ENCODE data around the gene CDC42.

The CDC42 gene

DNA sequence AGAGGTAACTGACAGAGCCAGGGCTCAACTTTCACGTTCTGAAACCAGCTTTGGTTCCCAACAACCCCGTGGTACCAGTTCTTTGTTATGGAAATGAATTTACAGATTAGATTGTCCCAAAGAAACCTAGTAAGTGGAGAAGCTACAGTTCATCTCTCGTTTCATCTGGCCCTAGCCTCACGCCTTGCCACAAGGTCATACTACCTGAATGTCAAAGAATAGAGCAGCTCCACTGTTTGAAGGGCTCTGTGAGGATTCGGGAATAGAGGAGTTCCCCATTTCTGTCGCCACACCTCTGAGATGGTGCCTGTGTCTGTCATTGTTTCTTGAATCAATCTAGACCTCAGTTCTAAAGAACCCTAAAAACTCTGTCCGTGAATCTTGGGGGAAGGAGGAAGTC lies 15.0 kb upstream of the CDC42 start:
- no peak for DNase-seq (ENCODE audit: low read depth)

DNA sequence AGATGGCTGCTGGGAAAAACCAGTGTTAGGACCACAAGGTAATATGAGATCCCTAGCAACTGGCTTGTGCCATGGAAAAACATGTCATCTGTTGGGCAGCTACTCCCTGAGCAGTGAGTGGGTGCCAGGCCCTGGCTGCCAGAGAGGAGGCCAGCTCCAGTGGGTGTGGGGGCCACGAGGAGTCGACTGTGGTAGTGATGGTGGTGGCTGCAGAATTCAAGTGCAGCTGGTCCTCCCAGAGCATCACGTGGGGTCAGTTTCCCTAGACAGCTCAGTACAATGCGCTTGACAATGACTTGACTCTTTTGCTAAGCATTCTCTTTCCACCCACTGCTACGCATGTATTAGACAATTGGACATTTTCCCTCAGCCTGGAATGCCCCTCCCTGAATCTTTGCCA lies 14.5 kb upstream of the CDC42 start:
- DNase-seq (ENCODE audit: low read depth) = no peak

DNA sequence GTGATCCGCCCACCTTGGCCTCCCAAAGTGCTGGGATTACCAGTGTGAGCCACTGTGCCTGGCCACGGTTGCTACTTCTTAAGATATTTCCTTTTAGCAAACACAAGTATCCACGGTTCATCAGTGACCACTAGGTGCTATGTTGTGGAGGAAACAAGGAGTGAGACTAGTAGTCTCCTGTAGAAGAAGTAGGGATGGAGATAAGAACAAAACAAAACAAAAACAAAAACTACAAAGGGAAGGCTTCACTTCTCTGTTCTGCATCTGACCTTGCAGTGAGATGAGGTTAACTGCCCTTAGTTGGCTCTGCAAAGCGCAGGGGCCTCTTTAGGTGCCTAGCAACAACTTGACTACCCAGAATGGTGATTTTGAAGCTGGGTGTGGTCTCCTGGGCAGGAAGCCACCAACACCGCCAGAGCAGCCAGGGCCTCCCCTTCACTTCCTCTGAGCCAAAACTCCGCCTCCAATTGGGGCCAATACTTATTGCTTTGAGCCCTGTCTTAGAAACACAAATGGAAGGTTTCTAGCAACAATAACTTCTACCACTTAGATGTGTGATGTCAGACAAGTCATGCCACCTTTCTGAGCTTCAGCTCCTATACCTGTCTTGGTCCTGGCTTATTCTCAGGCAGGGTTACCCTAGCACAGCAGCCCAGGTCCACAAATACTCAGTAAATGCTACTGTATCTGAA lies 12.8 kb upstream of the CDC42 start:
- peak; percentile 82 for DNase-seq (ENCODE audit: low read depth)

DNA sequence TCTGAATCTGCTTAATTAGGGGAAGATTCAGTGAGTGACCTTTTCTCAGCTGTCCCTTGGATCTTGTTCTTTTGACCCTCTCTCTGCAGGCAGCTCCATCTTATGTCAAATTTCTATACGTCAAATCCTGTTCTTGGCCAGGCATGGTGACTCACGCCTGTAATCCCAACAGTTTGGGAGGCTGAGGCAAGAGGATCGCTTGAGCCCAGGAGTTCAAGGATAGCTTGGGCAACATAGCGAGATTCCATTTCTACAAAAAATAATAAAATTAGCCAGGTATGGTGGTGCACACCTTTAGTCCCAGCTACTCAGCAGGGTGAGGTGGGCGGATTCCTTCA lies 12.3 kb upstream of the CDC42 start:
- no peak for DNase-seq (ENCODE audit: low read depth)

DNA sequence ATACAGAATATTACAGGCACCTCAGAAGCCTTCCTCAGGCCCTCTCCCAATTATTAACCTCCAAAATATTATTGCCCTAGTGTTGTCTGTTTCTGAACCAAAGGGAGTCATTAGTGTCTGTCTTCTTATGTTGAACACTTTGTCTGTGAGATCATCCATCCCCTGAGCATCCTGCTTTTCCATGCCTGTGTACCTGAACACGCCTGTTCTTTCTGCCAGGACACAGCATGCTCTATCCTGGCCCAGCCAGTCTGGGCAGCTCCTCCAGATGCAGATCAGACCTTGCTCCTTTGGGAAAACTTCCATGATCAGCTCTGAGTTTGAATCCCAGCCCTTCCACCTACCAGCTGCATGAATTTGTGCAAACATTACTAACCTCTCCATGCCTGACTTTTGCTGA lies 11.0 kb upstream of the CDC42 start:
- DNase-seq (ENCODE audit: low read depth) = no peak

- no peak for DNase-seq (ENCODE audit: low read depth)
Observed at GRCh38 chr1:22043198-22043769, 9.2 kb upstream of the CDC42 start.

- DNase-seq (ENCODE audit: low read depth) = no peak
Observed at GRCh38 chr1:22044690-22045420, 7.7 kb upstream of the CDC42 start.

- DNase-seq (ENCODE audit: low read depth) = no peak
Observed at GRCh38 chr1:22045604-22046228, 6.8 kb upstream of the CDC42 start.

DNA sequence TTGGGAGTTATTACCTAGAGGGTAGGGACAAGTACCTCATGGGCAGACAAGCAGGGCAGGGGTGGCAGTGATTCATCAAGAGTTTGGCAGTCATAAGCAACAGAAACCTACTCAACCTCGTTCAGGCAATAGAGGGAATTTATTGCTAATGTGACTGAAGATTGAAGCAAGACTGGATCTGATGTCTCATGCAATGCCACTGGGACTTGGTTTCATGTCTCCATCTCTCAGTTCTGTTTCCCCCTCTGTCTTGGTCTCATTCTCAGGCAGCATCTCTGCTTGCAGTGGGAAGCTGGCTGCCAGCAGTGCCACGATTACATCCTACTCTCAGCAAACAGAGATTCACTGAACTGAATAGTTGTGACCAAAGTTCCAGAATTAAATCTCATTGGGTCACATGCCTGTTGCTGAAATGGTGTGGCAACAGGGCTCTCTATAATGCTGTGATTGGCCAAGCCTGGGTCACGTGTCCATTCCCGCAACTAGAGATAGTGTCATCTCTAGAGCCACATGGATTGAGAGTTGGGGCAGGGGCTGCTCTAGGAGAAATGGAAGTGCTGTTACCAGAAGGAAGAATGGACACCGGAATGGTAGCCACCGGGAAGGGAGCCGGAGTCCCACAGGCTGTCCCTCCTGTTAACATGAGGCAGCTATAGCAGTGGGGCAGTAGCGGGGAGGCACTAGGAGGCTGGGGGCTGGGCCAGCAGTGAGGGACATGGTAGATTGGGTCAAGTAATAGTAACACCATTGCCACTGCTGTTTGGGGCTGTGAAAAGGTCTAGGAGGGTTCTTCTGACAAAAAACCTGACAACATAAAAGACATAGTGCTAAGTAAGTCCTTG lies 3.9 kb upstream of the CDC42 start:
- DNase-seq (ENCODE audit: low read depth) = no peak

GRCh38 chr1:22050330-22050729 lies 2.2 kb upstream of the CDC42 start:
- DNase-seq (ENCODE audit: low read depth) = no peak

DNA sequence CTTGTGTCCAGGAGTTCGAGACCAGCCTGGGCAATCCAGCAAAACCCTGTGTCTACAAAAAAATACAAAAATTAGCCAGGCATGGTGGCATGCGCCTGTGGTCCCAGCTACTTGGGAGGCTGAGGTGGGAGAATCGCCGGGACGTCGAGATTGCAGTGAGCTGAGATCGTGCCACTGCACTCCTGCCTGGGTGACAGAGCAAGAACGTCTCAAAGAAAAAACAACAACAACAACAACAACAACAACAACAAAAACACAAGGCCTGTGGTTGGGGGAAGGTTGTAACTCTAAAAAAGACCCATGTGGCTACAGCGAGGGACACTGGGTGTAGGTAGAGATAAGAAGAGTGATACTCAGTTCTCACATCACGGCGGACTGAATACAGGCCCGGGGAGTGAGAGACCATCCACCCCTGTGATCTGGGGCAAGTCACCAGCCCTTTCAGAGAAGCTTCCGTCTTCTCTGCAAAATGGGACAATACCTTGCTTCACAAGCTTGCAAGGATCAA lies 848 bp upstream of the CDC42 start:
- no peak for DNase-seq (ENCODE audit: low read depth)

- peak; percentile 26 for DNase-seq (ENCODE audit: low read depth)
Observed at GRCh38 chr1:22053017-22053860, 730 bp downstream of the CDC42 start.

DNA sequence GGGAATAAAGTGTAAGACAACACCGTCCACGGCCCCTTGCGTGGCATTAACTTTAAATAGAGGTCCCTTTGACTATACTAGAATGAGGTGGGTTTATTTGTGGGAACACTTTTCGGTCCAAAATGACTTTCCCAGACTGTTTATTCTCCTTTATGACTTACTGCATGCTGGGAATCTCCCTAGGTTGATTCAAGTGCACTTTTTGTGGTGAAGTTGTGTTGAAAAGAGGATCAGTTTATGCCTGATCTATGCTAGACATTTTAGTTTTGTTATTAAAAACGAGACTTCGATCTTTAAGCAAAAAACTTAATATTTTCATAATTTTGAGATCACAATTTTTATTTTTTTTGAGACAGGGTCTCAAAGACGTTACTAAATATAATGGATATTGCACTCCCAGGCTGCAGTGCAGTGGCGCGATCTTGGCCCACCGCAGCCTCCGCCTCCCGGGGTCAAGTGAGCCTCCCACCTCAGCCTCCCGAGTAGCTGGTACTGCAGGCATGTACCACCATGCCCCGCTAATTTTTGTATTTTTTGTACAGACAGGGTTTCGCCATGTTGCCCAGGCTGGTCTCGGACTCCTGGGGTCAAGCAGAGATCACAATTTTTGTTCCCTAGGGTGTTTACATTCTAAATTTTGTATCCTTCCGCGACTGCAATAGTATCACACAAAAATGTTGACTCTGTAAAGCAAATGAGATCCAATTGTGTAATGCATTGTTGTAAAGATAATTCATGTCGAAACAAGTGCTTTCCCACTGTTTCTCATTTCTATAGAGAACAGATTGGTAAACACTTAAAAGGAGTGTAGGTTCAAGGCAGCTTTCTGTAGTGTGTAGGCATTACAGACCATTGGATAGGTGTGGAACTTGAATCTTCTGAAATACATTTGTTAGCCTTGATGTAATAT lies 1.6 kb downstream of the CDC42 start:
- no peak for DNase-seq (ENCODE audit: low read depth)

DNA sequence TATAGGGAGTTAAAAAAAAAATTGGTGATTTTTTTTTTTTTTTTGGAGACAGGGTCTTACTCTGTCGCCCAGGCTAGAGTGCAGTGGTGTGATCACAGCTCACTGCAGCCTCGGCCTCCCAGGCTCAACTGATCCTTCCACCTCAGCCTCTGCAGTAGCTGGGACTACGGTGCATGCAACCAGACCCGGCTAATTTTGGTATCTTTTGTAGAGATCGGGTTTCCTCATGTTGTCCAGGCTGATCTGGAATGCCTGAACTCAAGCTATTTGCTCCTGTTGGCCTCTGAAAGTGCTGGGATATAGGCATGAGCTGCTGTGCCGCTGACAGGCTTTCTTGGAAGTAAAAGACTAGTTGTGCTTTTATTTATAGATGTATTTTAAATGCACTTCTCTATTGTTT lies 3.0 kb downstream of the CDC42 start:
- DNase-seq (ENCODE audit: low read depth) = no peak

DNA sequence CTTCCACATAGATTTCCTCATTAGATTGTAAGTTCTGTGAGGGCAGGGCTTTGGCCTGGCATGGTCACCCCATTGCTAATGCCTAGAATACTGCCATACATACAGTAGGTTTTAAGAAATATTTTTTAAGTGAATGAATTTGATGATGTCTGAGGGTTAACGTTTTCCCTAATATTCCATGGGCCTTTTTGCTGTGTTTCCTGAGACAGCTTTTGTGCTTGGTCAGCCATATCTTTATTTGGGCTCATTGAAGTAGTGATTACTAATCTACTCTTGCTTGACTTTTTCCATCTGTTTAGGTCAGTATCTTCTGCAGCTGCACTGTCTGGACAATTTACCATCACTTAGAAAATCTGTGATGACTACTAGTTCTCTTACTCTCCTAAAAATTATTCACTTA lies 3.5 kb downstream of the CDC42 start:
- DNase-seq (ENCODE audit: low read depth) = no peak

GRCh38 chr1:22056936-22057335 lies 4.4 kb downstream of the CDC42 start:
- no peak for DNase-seq (ENCODE audit: low read depth)

DNA sequence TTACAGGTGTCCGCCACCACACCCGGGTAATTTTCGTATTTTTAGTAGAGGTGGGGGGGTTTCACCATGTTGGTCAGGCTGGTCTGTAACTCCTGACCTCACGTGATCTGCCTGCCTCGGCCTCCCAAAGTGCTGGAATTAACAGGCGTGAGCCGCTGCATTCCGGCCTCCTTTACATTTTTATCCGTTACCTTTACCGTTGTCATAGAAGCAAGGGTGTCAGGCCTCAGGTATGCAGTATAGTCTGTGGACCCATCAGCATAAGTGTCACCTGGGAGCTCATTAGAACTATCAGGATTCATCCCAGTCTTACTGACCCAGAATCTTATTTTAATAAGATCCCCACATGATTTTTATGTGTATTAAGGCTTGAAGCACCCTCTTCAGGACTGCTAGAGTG lies 5.4 kb downstream of the CDC42 start:
- no peak for DNase-seq (ENCODE audit: low read depth)

DNA sequence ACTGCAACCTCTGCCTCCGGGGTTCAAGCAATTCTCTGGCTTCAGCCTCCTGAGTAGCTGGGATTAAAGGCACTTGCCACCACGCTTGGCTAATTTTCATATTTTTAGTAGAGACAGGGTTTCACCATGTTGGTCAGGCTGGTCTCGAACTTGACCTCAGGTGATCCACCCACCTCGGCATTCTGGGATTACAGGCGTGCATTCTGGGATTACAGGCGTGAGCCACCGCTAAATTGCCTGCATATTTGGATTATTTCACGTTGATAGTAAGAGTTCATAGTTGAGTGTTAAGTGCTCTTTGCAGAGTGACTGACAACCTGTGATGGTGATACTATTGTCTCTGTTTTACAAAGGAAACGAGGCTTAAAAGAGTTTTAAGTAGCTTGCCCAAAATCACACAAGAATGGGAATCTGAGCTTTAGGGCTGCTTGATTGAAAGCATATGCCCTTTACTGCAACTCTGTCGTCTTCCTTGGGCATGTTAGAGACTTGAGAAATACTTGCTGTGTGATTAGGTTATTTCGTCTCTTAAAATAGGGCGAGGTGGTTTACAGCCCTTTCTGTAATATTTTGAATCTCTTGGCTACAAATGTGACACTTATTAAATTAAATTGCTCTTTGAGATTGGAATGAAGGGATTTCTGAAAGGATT lies 12.4 kb downstream of the CDC42 start:
- DNase-seq (ENCODE audit: low read depth) = no peak

DNA sequence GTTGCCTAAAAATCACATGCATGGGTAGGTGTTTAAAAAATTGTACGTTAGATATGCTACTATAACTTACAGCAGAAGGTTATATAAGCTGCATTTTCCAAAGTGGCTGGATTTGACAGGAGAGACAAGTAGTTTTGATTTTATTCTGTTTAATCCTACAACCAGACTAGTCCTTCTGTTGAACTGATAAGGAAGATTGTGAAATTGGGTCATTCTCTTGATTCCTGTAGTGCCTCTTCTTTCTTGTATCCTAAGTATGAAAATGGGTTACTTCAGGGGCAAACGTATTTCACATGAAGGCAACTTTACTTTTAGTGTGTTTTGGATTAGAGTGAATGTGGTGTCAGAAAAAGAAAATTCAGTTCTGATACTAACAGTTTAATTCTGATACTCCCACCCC lies 19.0 kb downstream of the CDC42 start:
- DNase-seq (ENCODE audit: low read depth) = no peak

- no peak for DNase-seq (ENCODE audit: low read depth)
Observed at GRCh38 chr1:22074803-22075202, 22.3 kb downstream of the CDC42 start.
